Hindlimb muscle (tissue), 1 donor: ENCODE measurements around the gene KCNN3. TPM values are rescaled to one million over a fixed set of nuclear protein-coding genes. Genes with fewer than 3 reads are reported as not detected.

Experiments
- DNase-seq: peaks from one replicate; pipeline ENCODE4 v3.0.0-alpha.2; 2013
- polyA plus RNA-seq: library from polyadenylated mRNA; unstranded; fragments of 120-200 nt; gene quantifications from one replicate; pipeline ENCODE4 v1.2.1, GENCODE V29; 2013; ENCODE audit not compliant: insufficient read length

KCNN3 gene
- polyA plus RNA-seq, 1 donor, result 11.8 TPM

GRCh38 chr1:154770897-154771594 is 99.0 kb downstream of the KCNN3 start:
- DNase-seq, result no peak

- DNase-seq, result no peak
Observed at GRCh38 chr1:154769193-154769895, 100.7 kb downstream of the KCNN3 start.

GRCh38 chr1:154768456-154769125 is 101.5 kb downstream of the KCNN3 start:
- no peak for DNase-seq

DNA sequence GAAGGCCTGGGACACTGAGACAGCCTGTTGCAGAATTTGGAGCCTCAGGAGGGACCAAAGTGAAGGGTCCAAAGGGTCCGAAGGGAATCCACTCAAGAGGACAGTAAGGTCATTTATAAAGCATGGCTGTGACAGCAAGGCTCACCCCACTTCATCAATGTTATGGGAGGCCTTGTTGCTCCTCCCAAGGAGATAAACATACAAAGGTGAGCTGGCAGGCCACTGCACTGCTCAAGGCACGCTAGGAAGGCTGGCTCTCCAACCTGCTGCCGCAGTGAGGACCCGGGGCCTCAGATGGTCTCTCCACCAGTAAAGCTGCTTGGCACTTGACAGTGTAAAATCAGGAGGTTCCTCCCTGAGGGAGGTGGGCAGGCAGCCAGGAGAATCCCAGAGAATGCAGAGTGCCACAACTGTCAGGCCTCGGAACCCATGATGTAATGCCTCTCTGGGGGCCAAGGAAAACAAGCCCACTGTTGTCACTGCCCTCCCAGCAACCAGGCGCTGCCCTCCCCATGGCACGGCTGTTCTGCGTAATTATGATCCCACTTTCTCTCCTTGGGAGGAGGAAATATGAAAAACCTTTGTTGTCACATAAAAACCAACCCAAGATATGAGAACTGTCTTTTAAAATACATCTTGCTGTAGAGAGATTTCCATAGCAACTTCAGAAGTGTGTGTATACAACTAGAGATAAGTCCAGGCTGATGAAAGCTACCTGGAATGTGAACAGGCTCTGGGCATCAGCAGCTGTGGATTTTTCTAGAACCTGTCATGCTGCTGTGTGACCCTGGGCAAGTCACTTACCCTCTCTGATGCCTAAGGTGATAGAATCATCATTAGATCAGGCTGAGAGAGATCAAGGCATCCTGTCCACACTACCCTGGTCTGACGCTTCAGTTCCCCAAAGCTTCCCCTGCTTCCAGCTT is 102.5 kb downstream of the KCNN3 start:
- peak; percentile 50 for DNase-seq

- no peak for DNase-seq
Observed at GRCh38 chr1:154765970-154766369, 104.1 kb downstream of the KCNN3 start.

- DNase-seq, result no peak
Observed at GRCh38 chr1:154764773-154765172, 105.3 kb downstream of the KCNN3 start.

GRCh38 chr1:154764181-154764580 is 105.9 kb downstream of the KCNN3 start:
- DNase-seq, result no peak

DNA sequence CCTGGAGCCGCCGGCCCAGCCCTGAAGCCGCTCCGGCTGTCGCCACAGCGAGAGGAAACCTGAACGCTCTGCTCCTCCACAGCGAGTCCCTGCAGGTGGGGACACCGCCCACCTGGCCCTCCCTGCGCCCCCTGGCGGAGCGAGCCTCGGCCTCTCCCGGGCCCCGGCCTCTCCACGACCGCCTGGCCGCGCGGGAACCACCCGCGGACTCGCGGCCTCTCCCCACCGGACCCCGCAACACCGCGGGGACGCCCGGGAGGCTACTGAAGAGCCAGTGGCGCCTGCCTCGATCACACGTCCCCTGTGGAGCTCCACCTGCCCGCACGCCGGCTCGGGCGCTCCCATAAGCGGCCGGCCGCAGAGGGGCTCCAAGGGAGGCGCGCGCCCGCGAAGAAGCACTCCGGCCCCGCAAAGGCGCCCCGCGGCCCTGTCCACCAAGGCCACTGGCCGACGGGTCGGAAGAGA is 109.6 kb downstream of the KCNN3 start:
- no peak for DNase-seq

- DNase-seq, result no peak
Observed at GRCh38 chr1:154759793-154760192, 110.3 kb downstream of the KCNN3 start.

DNA sequence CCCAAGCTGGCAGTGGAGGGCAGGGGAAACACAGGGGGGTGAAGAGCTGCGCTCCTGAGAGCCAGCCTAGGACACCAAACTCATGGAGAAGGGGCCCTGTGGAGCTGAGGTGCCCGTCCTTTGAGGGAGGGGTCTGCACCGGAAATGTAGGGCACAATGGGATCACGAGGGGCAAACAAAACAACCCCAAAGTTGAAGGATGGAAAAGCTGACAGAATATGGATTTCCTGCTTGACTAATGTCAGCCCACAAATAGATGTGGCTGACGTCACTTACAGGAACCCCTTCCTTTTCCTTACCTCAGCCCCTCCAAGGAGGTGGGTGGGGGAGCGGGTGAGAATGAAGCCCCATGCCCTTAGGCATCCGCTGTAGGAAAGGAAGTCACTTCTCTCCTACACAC is 110.9 kb downstream of the KCNN3 start:
- DNase-seq, result no peak

DNA sequence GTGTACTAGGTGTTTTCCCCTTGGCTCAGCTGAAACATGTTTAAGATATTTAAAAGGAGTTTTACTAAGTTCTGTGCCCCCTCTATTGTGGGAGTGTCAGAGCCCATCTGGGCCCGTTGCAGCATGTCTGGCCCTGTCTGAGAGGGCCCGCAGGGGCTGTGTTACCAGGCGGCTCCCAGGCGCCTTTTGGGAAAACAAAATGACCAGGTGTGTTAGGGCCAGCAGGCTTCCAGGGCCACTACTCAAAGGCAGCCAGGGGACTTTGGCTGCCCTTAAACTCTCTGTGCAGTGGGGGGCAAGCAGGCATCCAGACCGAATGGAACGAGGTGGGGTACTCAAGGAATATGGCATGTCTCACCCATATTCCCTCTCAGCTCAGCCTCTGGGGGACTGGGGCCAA is 111.7 kb downstream of the KCNN3 start:
- DNase-seq, result no peak

GRCh38 chr1:154756793-154757548 is 113.1 kb downstream of the KCNN3 start:
- DNase-seq, result no peak

DNA sequence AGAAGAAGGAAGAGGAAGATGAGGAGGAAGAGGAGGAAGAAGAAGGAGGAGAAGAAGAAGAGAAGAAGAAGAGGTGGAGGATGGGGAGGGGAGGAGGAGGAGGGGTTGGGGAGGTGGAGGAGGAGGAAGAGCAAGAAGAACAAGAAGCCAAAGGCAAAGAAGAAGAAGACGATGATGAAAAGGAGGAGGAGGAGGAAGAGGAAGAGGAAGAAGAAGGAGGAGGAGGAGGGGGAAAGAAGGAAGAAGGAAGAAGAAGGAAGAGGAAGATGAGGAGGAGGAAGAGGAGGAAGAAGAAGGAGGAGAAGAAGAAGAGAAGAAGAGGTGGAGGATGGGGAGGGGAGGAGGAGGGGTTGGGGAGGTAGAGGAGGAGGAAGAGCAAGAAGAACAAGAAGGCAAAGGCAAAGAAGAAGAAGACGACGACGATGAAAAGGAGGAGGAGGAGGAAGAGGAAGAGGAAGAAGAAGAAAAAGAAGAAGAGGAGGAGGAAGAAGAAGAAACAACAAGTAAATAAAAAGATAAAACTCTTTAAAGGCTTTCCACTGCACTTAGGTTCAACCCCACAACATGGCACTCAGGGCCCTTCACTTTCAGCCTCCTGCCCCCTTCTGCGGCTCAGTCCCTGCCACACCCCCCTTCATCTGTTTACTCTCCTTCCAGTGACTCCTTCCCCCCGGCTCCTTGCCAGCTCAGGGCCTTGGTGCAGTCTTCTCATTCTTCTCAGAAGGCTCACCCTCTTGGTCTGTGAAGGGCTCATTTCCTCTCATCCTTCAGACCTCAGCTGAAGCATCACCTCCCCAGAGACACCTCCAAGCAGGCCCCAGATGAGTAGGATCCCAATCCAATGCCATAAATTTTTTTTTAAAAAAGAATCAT is 114.0 kb downstream of the KCNN3 start:
- no peak for DNase-seq

DNA sequence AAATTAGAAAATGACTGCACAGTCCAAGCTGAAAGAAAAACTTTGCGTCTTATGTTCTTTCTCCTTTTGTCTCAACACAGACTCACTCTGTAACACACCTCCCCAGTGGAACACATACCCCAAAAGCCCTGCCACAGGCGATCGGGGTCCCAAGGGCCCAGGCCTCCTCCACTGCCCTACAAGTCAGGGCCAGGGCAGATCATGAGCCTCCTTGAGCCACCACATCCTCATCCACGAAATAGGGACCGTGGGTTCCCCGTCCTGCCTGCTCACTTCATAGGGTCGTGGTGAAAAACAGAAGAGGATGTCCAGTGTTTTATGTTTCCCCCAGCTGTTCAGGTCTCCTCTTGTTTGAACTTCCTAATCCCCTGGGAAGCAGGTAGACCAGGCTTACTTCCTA is 116.7 kb downstream of the KCNN3 start:
- no peak for DNase-seq

DNA sequence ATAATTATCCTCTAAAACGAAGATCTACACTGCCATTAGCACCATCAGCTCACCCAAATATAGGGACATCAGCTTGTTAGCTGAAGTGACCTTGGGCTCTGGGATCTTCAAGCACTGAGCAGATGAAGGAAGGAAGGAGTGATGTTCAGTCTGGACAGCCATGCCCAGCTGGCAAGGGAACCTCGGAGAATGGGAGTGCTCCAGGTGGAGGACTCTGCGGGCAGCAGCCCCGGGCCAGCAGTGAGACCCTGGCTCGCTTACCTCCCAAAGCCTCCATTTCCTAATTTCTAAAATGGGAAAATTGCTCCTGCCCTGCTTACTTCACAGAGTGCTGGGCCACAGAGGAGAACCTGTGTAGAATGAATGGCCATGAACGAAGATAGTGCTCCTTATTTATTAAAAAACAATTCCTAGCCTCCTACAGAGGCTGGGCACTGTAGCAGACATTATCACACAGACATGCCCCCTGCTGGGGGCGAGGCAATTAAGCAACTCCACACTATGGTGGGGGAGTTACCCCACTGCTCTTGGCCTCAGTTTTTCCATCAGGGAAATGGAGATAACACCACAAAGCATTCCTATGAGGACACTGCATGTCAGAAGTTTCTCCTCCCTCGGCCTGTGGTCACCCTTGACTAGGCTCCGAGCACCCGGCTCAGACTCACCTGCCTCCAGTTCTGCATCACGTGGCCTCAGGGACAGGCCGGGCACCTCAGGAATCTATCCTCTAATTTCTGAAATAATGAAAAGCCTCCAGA is 117.6 kb downstream of the KCNN3 start:
- DNase-seq, result no peak

DNA sequence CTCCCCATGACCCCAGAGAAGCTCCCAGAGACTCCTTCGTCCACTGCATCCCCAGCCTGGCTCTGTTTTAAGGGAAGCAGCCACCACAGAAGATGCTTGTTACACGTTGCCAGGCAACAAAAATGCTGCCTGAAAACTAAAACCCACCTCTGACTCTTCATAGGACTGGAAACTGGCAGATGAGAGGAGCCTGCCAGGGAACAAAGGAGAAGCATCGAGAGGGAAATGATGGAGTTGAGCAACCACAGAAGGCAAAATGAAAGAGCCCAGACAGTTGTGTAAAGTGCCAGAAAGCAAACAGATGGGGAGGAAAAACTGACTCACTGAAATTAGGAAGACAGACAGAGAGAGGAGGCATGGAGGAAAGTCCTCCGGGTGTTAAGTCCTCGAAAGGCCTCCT is 118.4 kb downstream of the KCNN3 start:
- DNase-seq, result no peak

- no peak for DNase-seq
Observed at GRCh38 chr1:154750681-154751665, 119.1 kb downstream of the KCNN3 start.

DNA sequence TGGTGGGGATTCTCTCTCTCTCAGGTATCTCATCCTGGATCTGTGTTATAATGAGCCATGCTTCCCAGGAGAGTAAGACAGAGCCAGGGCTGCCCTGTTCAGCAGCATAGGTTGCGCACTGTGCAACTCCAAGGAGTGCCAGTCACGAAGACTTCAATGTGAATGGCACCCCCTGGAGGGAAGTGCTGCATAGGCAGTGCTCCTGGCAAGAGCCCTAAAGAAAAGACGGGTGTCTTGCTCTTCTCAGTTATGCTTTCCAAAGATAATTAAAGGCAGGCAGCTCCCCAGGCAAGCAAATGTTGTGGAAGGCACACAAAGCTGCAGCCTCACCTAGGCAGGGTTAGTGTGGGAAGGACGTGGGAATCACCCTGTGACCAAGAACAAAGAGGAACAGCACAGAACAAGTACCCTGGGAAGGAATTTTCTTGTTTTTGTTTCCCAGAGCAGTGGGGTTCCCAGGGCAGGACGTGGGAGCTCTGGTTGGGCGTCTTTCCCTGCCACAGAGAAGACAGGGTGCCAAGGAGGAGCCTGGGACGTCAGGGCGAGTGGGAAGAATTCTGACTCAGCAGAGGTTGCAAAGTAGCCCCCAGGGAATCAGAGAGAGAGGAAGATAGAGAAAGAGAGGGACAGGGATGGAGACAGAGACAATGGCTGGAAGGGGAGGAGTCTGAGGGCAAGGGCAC is 120.9 kb downstream of the KCNN3 start:
- DNase-seq, result no peak
